A673 (cell line): Measurements from ENCODE around the gene CLK1. TPM values are rescaled to one million over a fixed set of nuclear protein-coding genes. Genes with fewer than 3 reads are reported as not detected.

Experiments used
- BruUV-seq: library from RNA; stranded (reverse); fragments of 400-500 nt; replicated peaks from 2 replicates; lab custom pipeline; 2021; lab: Mats Ljungman, UMichigan
- CTCF ChIA-PET: fragments of 300-600 bp; sonication (Branson Sonifier 250); formaldehyde crosslinking; loops from one replicate; lab custom pipeline; 2022; ENCODE audit warnings: antibody characterized with exemption; lab: Charles Lee
- POLR2A ChIA-PET: fragments of 300-600 bp; sonication (Branson Sonifier 250); formaldehyde crosslinking; loops from one replicate; lab custom pipeline; 2022; ENCODE audit warnings: antibody characterized with exemption; ENCODE audit not compliant: low non-redundant PET; lab: Charles Lee
- DNase-seq: peaks from one replicate; pipeline ENCODE4 v3.0.0-alpha.2; 2015; ENCODE audit warnings: low spot score
- H3K27ac ChIP-seq: fragments of 200-600 bp; sonication (generic); 2 replicates; pipeline ENCODE4 v1.5.1; 2016; ENCODE audit warnings: mixed run types, low read depth, mild to moderate bottlenecking, mixed read lengths, antibody characterized with exemption, low read length; ENCODE audit not compliant: poor library complexity, severe bottlenecking
- H3K27me3 ChIP-seq: fragments of 200-600 bp; sonication (generic); replicated peaks from 2 replicates; pipeline ENCODE4 v1.6.1; 2017; ENCODE audit warnings: mixed run types, low read depth, mild to moderate bottlenecking, mixed read lengths, antibody characterized with exemption, low read length; ENCODE audit not compliant: insufficient read depth, poor library complexity
- H3K36me3 ChIP-seq: fragments of 200-600 bp; sonication (generic); 2 replicates; pipeline ENCODE4 v1.6.1; 2016; ENCODE audit warnings: mixed run types, mild to moderate bottlenecking, mixed read lengths, antibody characterized with exemption, low read length; ENCODE audit not compliant: insufficient read depth, poor library complexity, severe bottlenecking
- H3K4me1 ChIP-seq: fragments of 200-600 bp; sonication (generic); 2 replicates; pipeline ENCODE4 v1.6.1; 2017; ENCODE audit warnings: mixed run types, mild to moderate bottlenecking, mixed read lengths, antibody characterized with exemption, low read length; ENCODE audit not compliant: insufficient read depth, poor library complexity, severe bottlenecking
- H3K4me3 ChIP-seq: fragments of 200-600 bp; sonication (generic); 2 replicates; pipeline ENCODE4 v1.5.1; 2016; ENCODE audit warnings: low read depth, mixed run types, mild to moderate bottlenecking, mixed read lengths, low read length; ENCODE audit not compliant: poor library complexity, severe bottlenecking
- H3K9me3 ChIP-seq: fragments of 200-600 bp; sonication (generic); 2 replicates; pipeline ENCODE4 v1.6.1; 2016; ENCODE audit warnings: mixed run types, low read depth, mild to moderate bottlenecking, mixed read lengths, antibody characterized with exemption, low read length; ENCODE audit not compliant: poor library complexity, severe bottlenecking
- CTCF ChIP-seq: fragments of 300-800, 200-600 bp; sonication (generic); conservative IDR thresholded peaks from 2 replicates; pipeline ENCODE4 v1.5.1; 2017; ENCODE audit warnings: low read depth, mild to moderate bottlenecking, antibody characterized with exemption, low read length, moderate library complexity, mixed read lengths
- EZH2 ChIP-seq: fragments of 200-600 bp; sonication (generic); IDR thresholded peaks from 2 replicates; pipeline ENCODE4 v1.6.1; 2017; ENCODE audit warnings: borderline replicate concordance, low read depth, mild to moderate bottlenecking, mixed read lengths, antibody characterized with exemption, low read length; ENCODE audit not compliant: poor library complexity, severe bottlenecking
- intact Hi-C: fragments of 100-400 bp; cut with micrococcal nuclease; formaldehyde crosslinking; loops from one replicate; pipeline ENCODE4 v1.10.0; 2022; ENCODE audit not compliant: unreplicated experiment
- total RNA-seq: library from RNA; stranded (reverse); gene quantifications from 2 replicates; pipeline ENCODE4 v1.2.3, GENCODE V29; 2021

Gene CLK1
- total RNA-seq, 1 experiment from 2014 or later: 73.3 TPM

- Histone ChIP-seq H3K36me3 (peaks cover 67% of the 10 kb centered on the region), H3K9me3 (no peaks in the 10 kb centered on the region), H3K4me1 (no peaks in the 10 kb centered on the region), H3K27me3 (no peaks in the 10 kb centered on the region), H3K4me3 (no peak overlapping the region), H3K27ac (no peak overlapping the region)
- TF ChIP-seq CTCF (no peak), EZH2 (no peak)
- intact Hi-C loops: no loop called here
- CTCF ChIA-PET: no interaction called here
- no TSS peak for BruUV-seq
- POLR2A ChIA-PET: no interaction called here
- DNase-seq: no peak
Observed at GRCh38 chr2:200852605-200853004, 11.9 kb downstream of the CLK1 start.

- BruUV-seq: no TSS peak
- no peaks in the 10 kb centered on the region for H3K4me1 ChIP-seq
- ChIA-PET POLR2A (no interaction called here), CTCF (no interaction called here)
- no peak for TF ChIP-seq CTCF
- TF ChIP-seq EZH2: no peak
- H3K27me3 ChIP-seq: no peaks in the 10 kb centered on the region
- no peak overlapping the region for H3K4me3 ChIP-seq
- no peaks in the 10 kb centered on the region for H3K9me3 ChIP-seq
- intact Hi-C loops: no loop called here
- no peak for DNase-seq
- no peak overlapping the region for H3K27ac ChIP-seq
- H3K36me3 ChIP-seq: peaks cover 57% of the 10 kb centered on the region
Observed at GRCh38 chr2:200851398-200852248, 12.8 kb downstream of the CLK1 start.

GRCh38 chr2:200850512-200851256, 13.8 kb downstream of the CLK1 start:
- Histone ChIP-seq H3K9me3 (no peaks in the 10 kb centered on the region), H3K36me3 (peaks cover 48% of the 10 kb centered on the region), H3K4me3 (no peak overlapping the region), H3K27me3 (no peaks in the 10 kb centered on the region), H3K4me1 (no peaks in the 10 kb centered on the region), H3K27ac (no peak overlapping the region)
- intact Hi-C loops: no loop called here
- POLR2A ChIA-PET: interaction anchor here (0.6 kb wide), 1 partner anchor 39 kb away, joined by 3 read pairs; no protein-coding TSS in a partner anchor
- DNase-seq: no peak
- CTCF ChIA-PET: no interaction called here
- BruUV-seq: no TSS peak
- TF ChIP-seq CTCF (no peak), EZH2 (no peak)
